AG04449 (cell line): Measurements from ENCODE around the gene SMAP2.

Experiments
- CTCF ChIA-PET: fragments of 350-600 bp; formaldehyde crosslinking; extraction: SDS; loops from one replicate; lab custom pipeline; 2021; ENCODE audit warnings: antibody characterized with exemption; lab: Yijun Ruan, JAX
- POLR2A ChIA-PET: fragments of 400-600, 350-600 bp; formaldehyde crosslinking; extraction: SDS; loops from one replicate; lab custom pipeline; 2020; ENCODE audit warnings: antibody characterized with exemption, inconsistent platforms; lab: Yijun Ruan, JAX
- DNase-seq: peaks from one replicate; pipeline ENCODE4 v3.0.0-alpha.2; 2010; ENCODE audit warnings: low read depth, low spot score
- H3K4me3 ChIP-seq: 2 replicates; pipeline ENCODE4 v1.5.1; 2011; ENCODE audit warnings: low read depth, mild to moderate bottlenecking, control low read depth, low read length
- CTCF ChIP-seq: IDR thresholded peaks from one replicate; pipeline ENCODE4 v1.5.1; 2011; ENCODE audit warnings: mild to moderate bottlenecking, moderate library complexity, low read length, control low read depth, inconsistent platforms; ENCODE audit not compliant: insufficient read depth; ENCODE audit errors: missing control alignments

SMAP2 gene

GRCh38 chr1:40439247-40439646, 65.7 kb downstream of the SMAP2 start:
- H3K4me3 ChIP-seq, result no peak overlapping the region
- ChIA-PET POLR2A (no interaction called here), CTCF (interaction anchor here (1.2 to 4.3 kb wide), 12 partner anchors 8 to 295 kb away, joined by 3 to 32 read pairs (median 6); partner anchors contain the start of gene ZFP69B)
- no peak for TF ChIP-seq CTCF
- no peak for DNase-seq

- DNase-seq, result peak; percentile 16
- peak within 1 kb of the TSS; percentile 78 for H3K4me3 ChIP-seq
- ChIA-PET POLR2A (interaction anchor here (0.8 to 1.6 kb wide), 3 partner anchors 16 to 59 kb away, joined by 5 to 9 read pairs (median 6); partner anchors contain the start of genes EXO5 and ZFP69), CTCF (interaction anchor here (0.8 to 1.6 kb wide), 6 partner anchors 11 to 365 kb away, joined by 3 to 8 read pairs (median 4); no protein-coding TSS in a partner anchor)
- TF ChIP-seq CTCF, result peak; percentile 28
Observed at GRCh38 chr1:40449684-40450494, 76.4 kb downstream of the SMAP2 start, which contains the start of gene ZFP69B. Gene ZFP69B (plus strand): TSS chr1:40450476. CDS start chr1:40450962, 486 bp downstream.

- POLR2A ChIA-PET, result interaction anchor here (1.5 to 1.6 kb wide), 2 partner anchors 26 to 58 kb away, joined by 6 to 9 read pairs; partner anchors contain the start of genes EXO5 and ZFP69
- TF ChIP-seq CTCF, result no peak
- DNase-seq, result no peak
Observed at GRCh38 chr1:40450495-40451237, 77.1 kb downstream of the SMAP2 start.

GRCh38 chr1:40451238-40451585, 77.7 kb downstream of the SMAP2 start:
- peak overlapping the region; percentile 78 for H3K4me3 ChIP-seq
- POLR2A ChIA-PET, result interaction anchor here (1.6 kb wide), 1 partner anchor 26 kb away, joined by 9 read pairs; the partner anchor contains the start of gene ZFP69
- CTCF ChIA-PET, result interaction anchor here (1.4 to 1.5 kb wide), 3 partner anchors 12 to 298 kb away, joined by 3 to 8 read pairs (median 4); no protein-coding TSS in a partner anchor

More at GRCh38 chr1:40450495-40451237, 77.1 kb downstream of the SMAP2 start:
- CTCF ChIA-PET, result interaction anchor here (0.8 to 1.6 kb wide), 6 partner anchors 12 to 366 kb away, joined by 3 to 8 read pairs (median 4); no protein-coding TSS in a partner anchor
- H3K4me3 ChIP-seq, result peak overlapping the region; percentile 78

GRCh38 chr1:40454873-40455272, 81.3 kb downstream of the SMAP2 start:
- no peak for TF ChIP-seq CTCF
- POLR2A ChIA-PET, result no interaction called here
- no peak overlapping the region for H3K4me3 ChIP-seq
- DNase-seq, result no peak
- CTCF ChIA-PET, result interaction anchor here (1.1 kb wide), 1 partner anchor 16 kb away, joined by 7 read pairs; no protein-coding TSS in a partner anchor

More at GRCh38 chr1:40451238-40451585, 77.7 kb downstream of the SMAP2 start:
- no peak for TF ChIP-seq CTCF
- no peak for DNase-seq
